Panc1 (cell line): ENCODE results near the gene MORN4. TPM values are rescaled to one million over a fixed set of nuclear protein-coding genes. Genes with fewer than 3 reads are reported as not detected.

Experiments
- ATAC-seq: fragments of 200-7000 bp; cut with Tn5 transposase; 2 replicates; pipeline ENCODE4 v1.9.1; 2020; ENCODE audit warnings: mild to moderate bottlenecking, moderate library complexity
- BruUV-seq: library from RNA; stranded (reverse); fragments of 400-500 nt; replicated peaks from 2 replicates; lab custom pipeline; 2021; lab: Mats Ljungman, UMichigan
- CTCF ChIA-PET: fragments of 300-600 bp; sonication (Branson Sonifier 250); formaldehyde crosslinking; loops from one replicate; lab custom pipeline; 2022; ENCODE audit warnings: antibody characterized with exemption; lab: Charles Lee
- POLR2A ChIA-PET: fragments of 300-600 bp; sonication (Branson Sonifier 250); formaldehyde crosslinking; loops from one replicate; lab custom pipeline; 2022; ENCODE audit warnings: antibody characterized with exemption; lab: Charles Lee
- DNase-seq: peaks from one replicate; pipeline ENCODE4 v3.0.0-alpha.2; 2010; ENCODE audit warnings: low read depth, low spot score
- H3K27ac ChIP-seq: 2 replicates; pipeline ENCODE4 v1.5.1; 2011; ENCODE audit warnings: mild to moderate bottlenecking, low read length, inconsistent platforms
- H3K27me3 ChIP-seq: fragments of 200-500 bp; sonication (Bioruptor generic); 2 replicates; pipeline ENCODE4 v1.6.0; 2014; ENCODE audit warnings: low read length, inconsistent platforms; ENCODE audit not compliant: control insufficient read depth, insufficient read depth
- H3K36me3 ChIP-seq: fragments of 200-500 bp; sonication (Bioruptor generic); 2 replicates; pipeline ENCODE4 v1.5.1; 2014; ENCODE audit warnings: inconsistent platforms, mild to moderate bottlenecking, low read length, moderate library complexity; ENCODE audit not compliant: control insufficient read depth, insufficient read depth
- H3K4me1 ChIP-seq: 2 replicates; pipeline ENCODE4 v1.5.1; 2011; ENCODE audit warnings: inconsistent platforms, mild to moderate bottlenecking, low read length, moderate library complexity; ENCODE audit not compliant: control insufficient read depth, insufficient read depth
- H3K4me3 ChIP-seq, 2 experiments: 2 replicates each; pipeline ENCODE4 v1.5.1; 2011 to 2012; ENCODE audit warnings: low read depth in 2 of 2, low read length in 2 of 2, mild to moderate bottlenecking in 2 of 2, inconsistent platforms in 1 of 2, moderate library complexity in 1 of 2
- H3K9me3 ChIP-seq: fragments of 200-500 bp; sonication (Bioruptor generic); 2 replicates; pipeline ENCODE4 v1.5.1; 2014; ENCODE audit warnings: low read depth, mild to moderate bottlenecking, inconsistent platforms, low read length, moderate library complexity; ENCODE audit not compliant: control insufficient read depth, insufficient read depth
- CTCF ChIP-seq: fragments of 450-650 bp; IDR thresholded peaks from 2 replicates; pipeline ENCODE4 v1.5.1; 2017; ENCODE audit warnings: mild to moderate bottlenecking
- POLR2AphosphoS5 ChIP-seq: IDR thresholded peaks from 2 replicates; pipeline ENCODE4 v1.6.1; 2012; ENCODE audit warnings: mild to moderate bottlenecking, low read depth, low read length, moderate library complexity
- SIN3A ChIP-seq: IDR thresholded peaks from 2 replicates; pipeline ENCODE4 v1.6.1; 2012; ENCODE audit warnings: low read depth, mild to moderate bottlenecking, low read length, moderate library complexity, borderline replicate concordance; ENCODE audit not compliant: insufficient read depth
- TCF7L2 ChIP-seq: IDR thresholded peaks from 2 replicates; pipeline ENCODE4 v1.6.1; 2011; ENCODE audit warnings: mild to moderate bottlenecking, low read depth, low read length, inconsistent platforms
- in situ Hi-C: cut with HindIII; loops from 2 replicates; pipeline ENCODE4 v1.10.0; 2016; ENCODE audit warnings: low sequenced_read_pairs, low pct_unique_long_range_greater_than_20kb
- intact Hi-C: fragments of 100-400 bp; cut with micrococcal nuclease; formaldehyde crosslinking; loops from one replicate; pipeline ENCODE4 v1.10.0; 2022; ENCODE audit not compliant: unreplicated experiment
- total RNA-seq: library from RNA; stranded (reverse); gene quantifications from one replicate; pipeline ENCODE4 v1.2.1, GENCODE V29; 2021; ENCODE audit not compliant: unreplicated experiment
- TF ChIP-seq, protein P1 (sequence below), 2 experiments: IDR thresholded peaks; 2 replicates each; pipeline ENCODE4 v1.6.1; 2011 to 2012; ENCODE audit warnings: low read depth in 2 of 2, control low read depth in 1 of 2, low read length in 1 of 2, mild to moderate bottlenecking in 1 of 2, moderate library complexity in 1 of 2; ENCODE audit not compliant: insufficient read depth in 1 of 2

Gene MORN4
- total RNA-seq, 1 experiment from 2014 or later, result 17.9 TPM

- no peaks in the 10 kb centered on the region; the same call in 1 of the 2 replicates for H3K36me3 ChIP-seq
- intact Hi-C loops (no loop called here), in situ Hi-C loops (no loop called here)
- no peak overlapping the region for H3K4me3 ChIP-seq
- no TSS peak for BruUV-seq
- CTCF ChIA-PET, result interaction anchor here (1.0 kb wide), 1 partner anchor 22 kb away, joined by 3 read pairs; no protein-coding TSS in a partner anchor
- POLR2A ChIA-PET, result interaction anchor here (0.6 kb wide), 1 partner anchor 48 kb away, joined by 7 read pairs; no protein-coding TSS in a partner anchor
- H3K27me3 ChIP-seq, result no peaks in the 10 kb centered on the region
- ATAC-seq (no peak), DNase-seq (no peak)
- H3K4me1 ChIP-seq, result peaks cover 9% of the 10 kb centered on the region
- H3K9me3 ChIP-seq, result no peaks in the 10 kb centered on the region
- no peak for TF ChIP-seq CTCF
- no peak for TF ChIP-seq TCF7L2
- TF ChIP-seq, protein P1, sequence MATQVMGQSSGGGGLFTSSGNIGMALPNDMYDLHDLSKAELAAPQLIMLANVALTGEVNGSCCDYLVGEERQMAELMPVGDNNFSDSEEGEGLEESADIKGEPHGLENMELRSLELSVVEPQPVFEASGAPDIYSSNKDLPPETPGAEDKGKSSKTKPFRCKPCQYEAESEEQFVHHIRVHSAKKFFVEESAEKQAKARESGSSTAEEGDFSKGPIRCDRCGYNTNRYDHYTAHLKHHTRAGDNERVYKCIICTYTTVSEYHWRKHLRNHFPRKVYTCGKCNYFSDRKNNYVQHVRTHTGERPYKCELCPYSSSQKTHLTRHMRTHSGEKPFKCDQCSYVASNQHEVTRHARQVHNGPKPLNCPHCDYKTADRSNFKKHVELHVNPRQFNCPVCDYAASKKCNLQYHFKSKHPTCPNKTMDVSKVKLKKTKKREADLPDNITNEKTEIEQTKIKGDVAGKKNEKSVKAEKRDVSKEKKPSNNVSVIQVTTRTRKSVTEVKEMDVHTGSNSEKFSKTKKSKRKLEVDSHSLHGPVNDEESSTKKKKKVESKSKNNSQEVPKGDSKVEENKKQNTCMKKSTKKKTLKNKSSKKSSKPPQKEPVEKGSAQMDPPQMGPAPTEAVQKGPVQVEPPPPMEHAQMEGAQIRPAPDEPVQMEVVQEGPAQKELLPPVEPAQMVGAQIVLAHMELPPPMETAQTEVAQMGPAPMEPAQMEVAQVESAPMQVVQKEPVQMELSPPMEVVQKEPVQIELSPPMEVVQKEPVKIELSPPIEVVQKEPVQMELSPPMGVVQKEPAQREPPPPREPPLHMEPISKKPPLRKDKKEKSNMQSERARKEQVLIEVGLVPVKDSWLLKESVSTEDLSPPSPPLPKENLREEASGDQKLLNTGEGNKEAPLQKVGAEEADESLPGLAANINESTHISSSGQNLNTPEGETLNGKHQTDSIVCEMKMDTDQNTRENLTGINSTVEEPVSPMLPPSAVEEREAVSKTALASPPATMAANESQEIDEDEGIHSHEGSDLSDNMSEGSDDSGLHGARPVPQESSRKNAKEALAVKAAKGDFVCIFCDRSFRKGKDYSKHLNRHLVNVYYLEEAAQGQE (IDR thresholded peaks at IDR 0.05; ENCODE audit: insufficient read depth in 1 of 2, low read depth in 2 of 2, low read length in 1 of 2), result no peak
- no peak for TF ChIP-seq POLR2AphosphoS5
- TF ChIP-seq SIN3A, result no peak
- H3K27ac ChIP-seq, result no peak overlapping the region
These were observed 46.3 kb upstream of the MORN4 start for GRCh38 chr10:97679594-97679993.

DNA sequence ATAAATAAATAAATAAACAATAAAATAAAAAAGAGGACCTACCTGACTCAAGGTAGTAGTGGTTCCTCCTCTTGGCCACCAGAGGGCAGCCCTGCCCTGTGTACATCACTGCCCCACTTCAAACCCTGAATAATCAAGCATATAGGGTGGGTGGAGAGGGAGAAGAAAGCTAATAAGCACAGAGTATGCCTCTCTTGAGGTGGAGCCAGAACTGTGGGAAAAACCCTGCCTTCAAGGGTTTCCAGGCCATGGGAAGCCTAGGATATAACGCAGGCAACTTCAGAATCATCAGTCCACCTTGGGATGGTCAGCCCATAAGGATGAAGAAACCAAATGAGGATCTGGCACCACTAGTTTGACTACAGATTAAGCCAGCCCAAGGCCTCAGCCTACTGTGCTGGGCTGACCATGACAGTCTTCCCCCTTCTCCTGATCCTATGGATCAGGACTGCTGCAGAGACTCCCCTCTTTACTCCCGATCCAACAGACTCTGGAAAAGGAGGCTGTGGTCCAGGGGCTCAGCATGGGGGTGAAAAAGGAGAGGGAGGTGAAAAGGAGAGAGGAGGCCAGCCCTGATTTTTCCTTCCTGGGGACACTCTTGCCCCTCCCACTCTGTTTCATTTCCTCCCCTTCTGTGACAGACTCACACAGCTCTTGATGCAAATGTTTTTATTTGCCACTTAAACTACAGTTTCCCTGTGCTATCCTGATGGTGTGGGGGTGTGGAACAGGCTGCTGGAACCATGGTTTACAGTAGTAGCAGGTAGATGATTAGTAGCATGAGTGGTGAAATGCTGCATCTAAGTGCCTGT, 43.7 kb upstream of the MORN4 start:
- no peaks in the 10 kb centered on the region; the same call in 1 of the 2 replicates for H3K36me3 ChIP-seq
- peak; percentile 83 for ATAC-seq
- peak; percentile 97 for TF ChIP-seq CTCF
- TF ChIP-seq, protein P1 (IDR thresholded peaks at IDR 0.05; ENCODE audit: insufficient read depth in 1 of 2, low read depth in 2 of 2, low read length in 1 of 2), result no peak
- no peak overlapping the region for H3K27ac ChIP-seq
- BruUV-seq, result no TSS peak
- H3K4me3 ChIP-seq, result no peak overlapping the region
- in situ Hi-C loops (no loop called here), intact Hi-C loops (loop anchor here (2.0 kb wide), 1 partner anchor 56 kb away; no protein-coding TSS in a partner anchor)
- ChIA-PET CTCF (interaction anchor here (2.2 to 2.3 kb wide), 2 partner anchors 10 to 25 kb away, joined by 8 to 12 read pairs; partner anchors contain the start of gene AVPI1), POLR2A (interaction anchor here (0.6 kb wide), 1 partner anchor 19 kb away, joined by 3 read pairs; no protein-coding TSS in a partner anchor)
- DNase-seq, result peak; percentile 35
- no peaks in the 10 kb centered on the region for H3K27me3 ChIP-seq
- no peaks in the 10 kb centered on the region for H3K4me1 ChIP-seq
- H3K9me3 ChIP-seq, result no peaks in the 10 kb centered on the region
